ACHN (cell line): Measurements from ENCODE around the gene ZNF580.
A peak's percentile ranks its signal among the peaks of the same experiment; 100 is the strongest.

Source experiments
- DNase-seq: peaks from one replicate; pipeline ENCODE4 v3.0.0-alpha.2; 2015
- in situ Hi-C: cut with HindIII; loops from 2 replicates; pipeline ENCODE4 v1.10.0; 2017; ENCODE audit warnings: low sequenced_read_pairs, low pct_ligation_motif_present, low pct_unique_long_range_greater_than_20kb

Gene ZNF580

GRCh38 chr19:55621205-55621672, 19.6 kb upstream of the ZNF580 start:
- no peak for DNase-seq
- in situ Hi-C loops, result loop anchor here (10.0 kb wide), 1 partner anchor 106 kb away; no protein-coding TSS in a partner anchor

GRCh38 chr19:55621673-55622231, 19.1 kb upstream of the ZNF580 start:
- in situ Hi-C loops, result loop anchor here (10.0 kb wide), 1 partner anchor 107 kb away; no protein-coding TSS in a partner anchor
- DNase-seq, result no peak

GRCh38 chr19:55622242-55622969, 18.4 kb upstream of the ZNF580 start:
- no peak for DNase-seq
- in situ Hi-C loops, result loop anchor here (10.0 kb wide), 1 partner anchor 108 kb away; no protein-coding TSS in a partner anchor

GRCh38 chr19:55623130-55623529, 17.7 kb upstream of the ZNF580 start:
- in situ Hi-C loops, result loop anchor here (10.0 kb wide), 1 partner anchor 108 kb away; no protein-coding TSS in a partner anchor
- DNase-seq, result no peak

- in situ Hi-C loops, result loop anchor here (10.0 kb wide), 1 partner anchor 109 kb away; no protein-coding TSS in a partner anchor
- DNase-seq, result no peak
These were observed 17.2 kb upstream of the ZNF580 start for GRCh38 chr19:55623561-55623960.

GRCh38 chr19:55624109-55625003, 16.4 kb upstream of the ZNF580 start, which contains the start of gene ZNF784:
Gene ZNF784, minus strand, starts transcription at chr19:55624566. Its CDS starts 5 bp downstream, at chr19:55624561.
- in situ Hi-C loops, result loop anchor here (10.0 kb wide), 1 partner anchor 110 kb away; no protein-coding TSS in a partner anchor
- peak; percentile 86 for DNase-seq

GRCh38 chr19:55625004-55625326, 15.8 kb upstream of the ZNF580 start:
- in situ Hi-C loops, result loop anchor here (10.0 kb wide), 1 partner anchor 110 kb away; no protein-coding TSS in a partner anchor
- no peak for DNase-seq

GRCh38 chr19:55626350-55626749, 14.5 kb upstream of the ZNF580 start:
- DNase-seq, result no peak
- in situ Hi-C loops, result loop anchor here (10.0 kb wide), 1 partner anchor 112 kb away; no protein-coding TSS in a partner anchor

- peak; percentile 90 for DNase-seq
- in situ Hi-C loops, result no loop called here
These were observed 8.4 kb upstream of the ZNF580 start for GRCh38 chr19:55632463-55632834.

- DNase-seq, result no peak
These were observed 6.9 kb upstream of the ZNF580 start for GRCh38 chr19:55633861-55634260.

GRCh38 chr19:55635334-55635717, 5.5 kb upstream of the ZNF580 start:
- no peak for DNase-seq
- in situ Hi-C loops, result no loop called here

More at GRCh38 chr19:55633861-55634260, 6.9 kb upstream of the ZNF580 start:
- in situ Hi-C loops, result no loop called here

GRCh38 chr19:55635856-55636440, 4.9 kb upstream of the ZNF580 start:
- DNase-seq, result no peak
- in situ Hi-C loops, result no loop called here

- in situ Hi-C loops, result no loop called here
- DNase-seq, result no peak
These were observed 4.1 kb upstream of the ZNF580 start for GRCh38 chr19:55636723-55637122.

- in situ Hi-C loops, result no loop called here
- DNase-seq, result no peak
These were observed 3.3 kb upstream of the ZNF580 start for GRCh38 chr19:55637534-55637933.

GRCh38 chr19:55638864-55639359, 1.9 kb upstream of the ZNF580 start:
- in situ Hi-C loops, result no loop called here

GRCh38 chr19:55640043-55640576, 692 bp upstream of the ZNF580 start:
- in situ Hi-C loops, result no loop called here
- no peak for DNase-seq

More at GRCh38 chr19:55638864-55639359, 1.9 kb upstream of the ZNF580 start:
- DNase-seq, result peak; percentile 50

GRCh38 chr19:55641426-55642152, 787 bp downstream of the ZNF580 start:
- in situ Hi-C loops, result no loop called here
- DNase-seq, result no peak
